Esophagus squamous epithelium (tissue), 4 donors: ENCODE results near the gene CGB2.

ENCODE experiments used
- CTCF ChIP-seq, 6 experiments: fragments of 450-650 bp in 4 of 6; fragments of 200-600 bp in 2 of 6; sonication (generic) in 2 of 6; IDR thresholded peaks; one replicate each; pipeline ENCODE4 v1.5.1; 2016 to 2019; ENCODE audit warnings: antibody characterized with exemption in 6 of 6, mild to moderate bottlenecking in 4 of 6, moderate library complexity in 4 of 6
- POLR2A ChIP-seq, 4 donors: fragments of 450-650 bp; IDR thresholded peaks; one replicate each; pipeline ENCODE4 v1.6.1; 2017; ENCODE audit warnings: antibody characterized with exemption in 4 of 4, mild to moderate bottlenecking in 4 of 4, moderate library complexity in 3 of 4

- no peak for TF ChIP-seq CTCF (IDR thresholded peaks at IDR 0.05)
- no peak for TF ChIP-seq POLR2A (IDR thresholded peaks at IDR 0.05)
These were observed 45.5 kb upstream of the CGB2 start for GRCh38 chr19:48986211-48986610.
